Ishikawa (cell line): ENCODE results near the gene KRTAP16-1.
"Not testable (repeated sequence)": the region's sequence is repeated elsewhere in the genome, so short reads cannot be mapped to it uniquely, and the experiment has no call there.

ENCODE experiments used
- CEBPB ChIP-seq: IDR thresholded peaks from 2 replicates; pipeline ENCODE4 v1.6.1; 2012
- CREB1 ChIP-seq: IDR thresholded peaks from 2 replicates; pipeline ENCODE4 v1.6.1; 2012; ENCODE audit warnings: low read depth
- EGR1 ChIP-seq: IDR thresholded peaks from 2 replicates; pipeline ENCODE4 v1.6.1; 2012
- EP300 ChIP-seq: IDR thresholded peaks from 2 replicates; pipeline ENCODE4 v1.6.1; 2012; ENCODE audit warnings: borderline replicate concordance
- FOXM1 ChIP-seq: IDR thresholded peaks from 2 replicates; pipeline ENCODE4 v1.6.1; 2012; ENCODE audit warnings: low read depth, borderline replicate concordance
- NFIC ChIP-seq: IDR thresholded peaks from 2 replicates; pipeline ENCODE4 v1.6.1; 2012
- RAD21 ChIP-seq: IDR thresholded peaks from 2 replicates; pipeline ENCODE4 v1.6.1; 2012; ENCODE audit warnings: low read depth
- TAF1 ChIP-seq: IDR thresholded peaks from 2 replicates; pipeline ENCODE4 v1.6.1; 2012; ENCODE audit warnings: low read depth, mild to moderate bottlenecking
- TCF12 ChIP-seq: IDR thresholded peaks from 2 replicates; pipeline ENCODE4 v1.6.1; 2012; ENCODE audit warnings: low read depth
- TEAD4 ChIP-seq: IDR thresholded peaks from 2 replicates; pipeline ENCODE4 v1.6.1; 2012
- YY1 ChIP-seq: IDR thresholded peaks from 2 replicates; pipeline ENCODE4 v1.6.1; 2012; ENCODE audit warnings: low read depth
- ZBTB7A ChIP-seq: IDR thresholded peaks from 2 replicates; pipeline ENCODE4 v1.6.1; 2012; ENCODE audit warnings: low read depth
- TF ChIP-seq, protein P1 (sequence below): IDR thresholded peaks from 2 replicates; pipeline ENCODE4 v1.6.1; 2012
- TF ChIP-seq, protein P2 (sequence below): IDR thresholded peaks from 2 replicates; pipeline ENCODE4 v1.6.1; 2012
- TF ChIP-seq, protein P3 (sequence below): IDR thresholded peaks from 2 replicates; pipeline ENCODE4 v1.6.1; 2012; ENCODE audit warnings: low read depth, mild to moderate bottlenecking

KRTAP16-1 gene

DNA sequence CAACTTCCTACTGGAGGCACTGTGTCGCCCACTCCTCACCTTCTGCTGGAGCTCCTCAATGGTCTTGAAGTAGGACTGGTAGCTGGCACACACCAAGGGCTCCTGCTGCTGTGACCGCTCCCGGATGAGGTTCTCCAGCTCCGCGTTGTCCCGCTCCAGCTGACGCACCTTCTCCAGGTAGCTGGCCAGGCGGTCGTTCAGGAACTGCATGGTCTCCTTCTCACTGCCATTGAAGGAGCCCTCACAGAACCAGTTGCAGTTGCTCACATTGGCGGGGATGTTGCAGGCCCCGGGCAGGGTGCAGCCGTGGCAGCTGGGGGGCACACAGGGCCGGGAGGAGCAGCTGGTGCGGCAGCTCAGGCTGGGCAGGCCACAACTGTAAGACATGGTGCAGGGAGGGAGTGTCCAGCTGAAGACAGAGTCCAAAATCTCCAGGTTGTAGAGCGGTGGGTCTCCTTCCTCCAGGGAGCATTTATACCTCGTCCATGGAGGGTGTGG lies 41.3 kb upstream of the KRTAP16-1 start, which contains the start of gene KRT33A:
TSS of gene KRT33A (minus strand) at position 448 of the 498 bp plus-strand sequence. CDS start at position 387, 61 bp downstream.
- TF ChIP-seq TAF1, EGR1, RAD21: not testable (repeated sequence)

DNA sequence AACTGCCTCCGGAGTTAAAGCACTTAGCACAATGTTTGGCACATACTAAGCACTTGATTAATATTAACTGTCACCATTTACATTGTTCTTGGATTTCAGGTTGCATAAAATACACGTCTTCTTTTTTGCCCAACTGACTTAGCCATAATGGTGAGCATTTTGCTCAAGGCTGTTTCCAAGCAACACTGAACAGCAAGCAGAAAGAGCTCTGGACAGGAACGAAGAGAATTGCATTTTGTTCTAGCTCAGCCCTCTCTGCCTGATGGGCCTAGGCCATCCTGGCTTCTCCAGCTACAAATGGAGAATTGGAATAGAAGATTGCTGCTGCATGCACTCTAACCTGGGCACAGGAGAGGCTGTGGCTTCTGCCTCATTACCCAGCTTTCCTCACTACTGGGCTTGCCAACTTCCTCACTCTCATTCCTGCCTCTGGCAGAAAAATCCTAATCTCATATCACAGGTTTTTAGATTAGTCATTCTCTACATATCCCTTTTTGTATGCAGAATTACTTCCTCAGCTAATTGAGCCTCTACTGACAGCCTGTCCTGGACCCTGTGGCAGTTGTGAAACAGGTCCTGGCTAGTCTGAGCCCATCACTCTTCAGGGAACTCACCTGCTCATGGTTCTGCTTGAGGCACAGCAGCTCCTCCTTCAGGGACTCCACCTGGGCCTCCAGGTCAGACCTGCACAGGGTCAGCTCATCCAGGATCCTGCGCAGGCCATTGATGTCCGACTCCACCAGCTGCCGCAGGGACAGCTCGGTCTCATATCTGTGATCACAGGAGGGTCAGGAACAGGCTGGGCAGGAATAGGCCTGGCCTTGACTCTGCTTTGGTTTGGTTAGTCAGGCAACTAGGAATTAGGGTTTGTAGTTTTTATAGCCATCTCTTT lies 39.0 kb upstream of the KRTAP16-1 start:
- TF ChIP-seq CREB1 (no peak), FOXM1 (no peak), ZBTB7A (no peak), TCF12 (no peak), NFIC (no peak), RAD21 (no peak), EP300 (no peak), TAF1 (no peak), YY1 (no peak), TEAD4 (no peak), CEBPB (no peak), EGR1 (no peak)
- TF ChIP-seq, protein P1, sequence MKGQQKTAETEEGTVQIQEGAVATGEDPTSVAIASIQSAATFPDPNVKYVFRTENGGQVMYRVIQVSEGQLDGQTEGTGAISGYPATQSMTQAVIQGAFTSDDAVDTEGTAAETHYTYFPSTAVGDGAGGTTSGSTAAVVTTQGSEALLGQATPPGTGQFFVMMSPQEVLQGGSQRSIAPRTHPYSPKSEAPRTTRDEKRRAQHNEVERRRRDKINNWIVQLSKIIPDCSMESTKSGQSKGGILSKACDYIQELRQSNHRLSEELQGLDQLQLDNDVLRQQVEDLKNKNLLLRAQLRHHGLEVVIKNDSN: no peak
- TF ChIP-seq, protein P2, sequence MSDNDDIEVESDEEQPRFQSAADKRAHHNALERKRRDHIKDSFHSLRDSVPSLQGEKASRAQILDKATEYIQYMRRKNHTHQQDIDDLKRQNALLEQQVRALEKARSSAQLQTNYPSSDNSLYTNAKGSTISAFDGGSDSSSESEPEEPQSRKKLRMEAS: no peak
- TF ChIP-seq, protein P3, sequence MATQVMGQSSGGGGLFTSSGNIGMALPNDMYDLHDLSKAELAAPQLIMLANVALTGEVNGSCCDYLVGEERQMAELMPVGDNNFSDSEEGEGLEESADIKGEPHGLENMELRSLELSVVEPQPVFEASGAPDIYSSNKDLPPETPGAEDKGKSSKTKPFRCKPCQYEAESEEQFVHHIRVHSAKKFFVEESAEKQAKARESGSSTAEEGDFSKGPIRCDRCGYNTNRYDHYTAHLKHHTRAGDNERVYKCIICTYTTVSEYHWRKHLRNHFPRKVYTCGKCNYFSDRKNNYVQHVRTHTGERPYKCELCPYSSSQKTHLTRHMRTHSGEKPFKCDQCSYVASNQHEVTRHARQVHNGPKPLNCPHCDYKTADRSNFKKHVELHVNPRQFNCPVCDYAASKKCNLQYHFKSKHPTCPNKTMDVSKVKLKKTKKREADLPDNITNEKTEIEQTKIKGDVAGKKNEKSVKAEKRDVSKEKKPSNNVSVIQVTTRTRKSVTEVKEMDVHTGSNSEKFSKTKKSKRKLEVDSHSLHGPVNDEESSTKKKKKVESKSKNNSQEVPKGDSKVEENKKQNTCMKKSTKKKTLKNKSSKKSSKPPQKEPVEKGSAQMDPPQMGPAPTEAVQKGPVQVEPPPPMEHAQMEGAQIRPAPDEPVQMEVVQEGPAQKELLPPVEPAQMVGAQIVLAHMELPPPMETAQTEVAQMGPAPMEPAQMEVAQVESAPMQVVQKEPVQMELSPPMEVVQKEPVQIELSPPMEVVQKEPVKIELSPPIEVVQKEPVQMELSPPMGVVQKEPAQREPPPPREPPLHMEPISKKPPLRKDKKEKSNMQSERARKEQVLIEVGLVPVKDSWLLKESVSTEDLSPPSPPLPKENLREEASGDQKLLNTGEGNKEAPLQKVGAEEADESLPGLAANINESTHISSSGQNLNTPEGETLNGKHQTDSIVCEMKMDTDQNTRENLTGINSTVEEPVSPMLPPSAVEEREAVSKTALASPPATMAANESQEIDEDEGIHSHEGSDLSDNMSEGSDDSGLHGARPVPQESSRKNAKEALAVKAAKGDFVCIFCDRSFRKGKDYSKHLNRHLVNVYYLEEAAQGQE: no peak

DNA sequence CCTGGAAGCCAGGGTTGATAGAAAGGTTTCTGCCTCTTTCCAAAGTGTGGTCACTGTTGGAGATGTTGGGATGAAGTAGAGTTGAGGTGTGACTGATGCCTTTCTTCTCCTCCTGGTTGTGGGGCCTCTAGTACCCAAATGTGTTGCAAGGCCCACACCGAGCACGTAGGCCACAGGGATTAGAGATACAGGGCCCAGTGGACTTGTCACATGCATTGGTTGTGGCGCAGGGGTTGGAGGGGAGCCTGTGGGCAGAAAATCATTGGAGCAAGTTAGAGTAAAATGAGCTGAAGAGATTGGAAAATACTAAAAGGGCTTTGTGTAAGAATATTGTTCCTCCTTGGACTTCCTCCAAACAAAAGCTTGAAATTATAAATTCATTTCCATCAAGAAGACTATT lies 36.9 kb upstream of the KRTAP16-1 start:
- TF ChIP-seq TCF12: no peak
- TF ChIP-seq, protein P3: no peak

DNA sequence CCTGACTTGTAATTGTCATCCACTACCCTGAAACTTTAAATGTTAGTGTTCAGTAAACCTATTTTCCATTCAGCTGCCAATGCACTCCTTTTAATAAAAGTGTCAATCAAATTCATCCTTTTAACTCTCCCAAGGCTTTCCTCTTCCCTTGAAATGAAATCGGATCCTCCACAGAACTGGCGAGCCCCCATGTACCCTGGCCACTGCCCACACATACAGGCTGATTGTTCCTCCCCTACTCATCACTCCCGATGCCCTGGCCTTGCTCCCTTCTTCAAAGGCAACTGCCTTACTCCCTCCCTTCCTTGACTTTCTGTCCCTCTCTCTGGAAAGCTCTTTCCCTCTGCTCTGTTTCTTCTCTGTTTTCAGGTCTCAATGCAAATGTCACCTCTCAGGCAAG lies 33.9 kb upstream of the KRTAP16-1 start:
- TF ChIP-seq EP300: no peak
- TF ChIP-seq TEAD4: no peak
- TF ChIP-seq RAD21: no peak
- TF ChIP-seq, protein P3: no peak
- TF ChIP-seq YY1: no peak
- no peak for TF ChIP-seq FOXM1
- TF ChIP-seq TAF1: no peak
- TF ChIP-seq, protein P2: no peak
- TF ChIP-seq, protein P1: no peak
- TF ChIP-seq NFIC: no peak
- TF ChIP-seq CREB1: no peak
- no peak for TF ChIP-seq EGR1
